Activated CD8-positive, alpha-beta T cell treated with anti-CD3 and anti-CD28 coated beads for 36 hours (primary cell): ENCODE measurements around the gene RBSN. TPM values are rescaled to one million over a fixed set of nuclear protein-coding genes. Genes with fewer than 3 reads are reported as not detected.

Experiments
- ATAC-seq: fragments of 200-7000 bp; cut with Tn5 transposase; one replicate; pipeline ENCODE4 v1.10.0; 2021; ENCODE audit warnings: mild to moderate bottlenecking, moderate library complexity
- CTCF ChIA-PET: fragments of 350-600 bp; sonication (Branson Sonifier 250); formaldehyde crosslinking; loops from one replicate; lab custom pipeline; 2021; ENCODE audit warnings: antibody characterized with exemption; lab: Charles Lee
- POLR2A ChIA-PET: fragments of 350-600 bp; sonication (Branson Sonifier 250); formaldehyde crosslinking; loops from one replicate; lab custom pipeline; 2021; ENCODE audit warnings: antibody characterized with exemption; lab: Charles Lee
- DNase-seq: peaks from one replicate; pipeline ENCODE4 v3.0.0-alpha.2; 2020
- H3K27ac Mint-ChIP-seq: one replicate; pipeline ENCODE4 v1.8.0; 2021; ENCODE audit warnings: mild to moderate bottlenecking, mixed read lengths
- H3K27me3 Mint-ChIP-seq: one replicate; pipeline ENCODE4 v1.8.0; 2021; ENCODE audit warnings: mixed read lengths
- H3K36me3 Mint-ChIP-seq: one replicate; pipeline ENCODE4 v1.8.0; 2021; ENCODE audit warnings: low read depth, mixed read lengths
- H3K4me1 Mint-ChIP-seq: one replicate; pipeline ENCODE4 v1.8.0; 2021; ENCODE audit warnings: low read depth, mixed read lengths
- H3K4me3 Mint-ChIP-seq: one replicate; pipeline ENCODE4 v1.8.0; 2021; ENCODE audit warnings: mild to moderate bottlenecking, moderate library complexity, mixed read lengths
- H3K9me3 Mint-ChIP-seq: one replicate; pipeline ENCODE4 v1.8.0; 2021; ENCODE audit warnings: mixed read lengths
- CTCF ChIP-seq: fragments of 200-600 bp; IDR thresholded peaks from one replicate; pipeline ENCODE4 v1.8.0; 2022; ENCODE audit warnings: antibody characterized with exemption, mild to moderate bottlenecking
- intact Hi-C: fragments of 100-400 bp; cut with micrococcal nuclease; formaldehyde crosslinking; loops from one replicate; pipeline ENCODE4 v1.10.0; 2022
- total RNA-seq, 2 experiments: library from RNA; stranded (reverse); gene quantifications; one replicate each; pipeline ENCODE4 v1.2.3, GENCODE V29; 2021

RBSN gene
- total RNA-seq, 2 experiments from 2014 or later = 11.3 to 11.8 TPM

- ATAC-seq (no peak), DNase-seq (no peak)
- ChIA-PET POLR2A (interaction anchor here (0.7 kb wide), 1 partner anchor 11 kb away, joined by 3 read pairs; no protein-coding TSS in a partner anchor), CTCF (interaction anchor here (0.6 to 1.3 kb wide), 3 partner anchors 8 to 208 kb away, joined by 3 to 5 read pairs (median 4); no protein-coding TSS in a partner anchor)
- intact Hi-C loops = no loop called here
- TF ChIP-seq CTCF = no peak
- Mint-ChIP-seq H3K4me3 (no peak overlapping the region), H3K4me1 (peaks cover 47% of the 10 kb centered on the region), H3K27me3 (no peaks in the 10 kb centered on the region), H3K9me3 (peaks cover 3% of the 10 kb centered on the region), H3K36me3 (peaks cover 62% of the 10 kb centered on the region), H3K27ac (no peak overlapping the region)
Measured at GRCh38 chr3:15060029-15060428, 38.9 kb downstream of the RBSN start.

- H3K4me3 Mint-ChIP-seq = no peak overlapping the region
- peaks cover 3% of the 10 kb centered on the region for H3K9me3 Mint-ChIP-seq
- intact Hi-C loops = no loop called here
- H3K27ac Mint-ChIP-seq = peak overlapping the region; percentile 60
- H3K27me3 Mint-ChIP-seq = no peaks in the 10 kb centered on the region
- peaks cover 68% of the 10 kb centered on the region for H3K36me3 Mint-ChIP-seq
- no peak for ATAC-seq
- POLR2A ChIA-PET = no interaction called here
- peaks cover 56% of the 10 kb centered on the region for H3K4me1 Mint-ChIP-seq
- TF ChIP-seq CTCF = no peak
- CTCF ChIA-PET = no interaction called here
- no peak for DNase-seq
Measured at GRCh38 chr3:15056676-15057404, 42.1 kb downstream of the RBSN start.

GRCh38 chr3:15055019-15055557 is 43.9 kb downstream of the RBSN start:
- H3K4me1 Mint-ChIP-seq = peaks cover 70% of the 10 kb centered on the region
- CTCF ChIA-PET = no interaction called here
- no peak for TF ChIP-seq CTCF

GRCh38 chr3:15053541-15053940 is 45.4 kb downstream of the RBSN start:
- no peak for ATAC-seq
- ChIA-PET CTCF (no interaction called here), POLR2A (no interaction called here)
- H3K4me1 Mint-ChIP-seq = peaks cover 65% of the 10 kb centered on the region
- no peak overlapping the region for H3K4me3 Mint-ChIP-seq
- peak overlapping the region; percentile 57 for H3K27ac Mint-ChIP-seq
- H3K36me3 Mint-ChIP-seq = peaks cover 69% of the 10 kb centered on the region
- DNase-seq = no peak
- H3K27me3 Mint-ChIP-seq = no peaks in the 10 kb centered on the region
- no peak for TF ChIP-seq CTCF
- H3K9me3 Mint-ChIP-seq = peaks cover 3% of the 10 kb centered on the region
- intact Hi-C loops = no loop called here

More at GRCh38 chr3:15055019-15055557, 43.9 kb downstream of the RBSN start:
- DNase-seq (peak; percentile 84), ATAC-seq (peak; percentile 85)
- peaks cover 3% of the 10 kb centered on the region for H3K9me3 Mint-ChIP-seq
- POLR2A ChIA-PET = interaction anchor here (0.7 to 1.3 kb wide), 4 partner anchors 10 to 112 kb away, joined by 3 to 4 read pairs (median 3); partner anchors contain the start of gene MRPS25
- H3K27ac Mint-ChIP-seq = peak overlapping the region; percentile 90
- H3K4me3 Mint-ChIP-seq = peak overlapping the region; percentile 40
- H3K27me3 Mint-ChIP-seq = no peaks in the 10 kb centered on the region
- peaks cover 75% of the 10 kb centered on the region for H3K36me3 Mint-ChIP-seq
- intact Hi-C loops = loop anchor here (2.0 kb wide), 1 partner anchor 44 kb away; the partner anchor contains the start of gene RBSN
